Retina (tissue), 1 donor: ENCODE results near the gene RCAN3.
"Not testable (repeated sequence)": the region's sequence is repeated elsewhere in the genome, so short reads cannot be mapped to it uniquely, and the experiment has no call there.

Experiments used
- DNase-seq: peaks from one replicate; pipeline ENCODE4 v3.0.0-alpha.2; 2016

Gene RCAN3

GRCh38 chr1:24502709-24503058 is at the start of gene RCAN3:
Gene RCAN3 (plus strand): TSS chr1:24502836. CDS start chr1:24514373, 11,537 bp downstream.
- peak; percentile 62 for DNase-seq

- DNase-seq: no peak
Observed at GRCh38 chr1:24452922-24453485, 49.6 kb upstream of the RCAN3 start.

- DNase-seq: no peak
Observed at GRCh38 chr1:24454673-24455072, 48.0 kb upstream of the RCAN3 start.

GRCh38 chr1:24455272-24455671 is 47.4 kb upstream of the RCAN3 start:
- DNase-seq: no peak

GRCh38 chr1:24457866-24458265 is 44.8 kb upstream of the RCAN3 start:
- DNase-seq: no peak

GRCh38 chr1:24459551-24460266 is 42.9 kb upstream of the RCAN3 start:
- DNase-seq: no peak

- DNase-seq: not testable (repeated sequence)
Observed at GRCh38 chr1:24462128-24462527, 40.5 kb upstream of the RCAN3 start.

- DNase-seq: no peak
Observed at GRCh38 chr1:24463776-24464735, 38.6 kb upstream of the RCAN3 start.

- no peak for DNase-seq
Observed at GRCh38 chr1:24465099-24465498, 37.5 kb upstream of the RCAN3 start.

GRCh38 chr1:24465638-24466037 is 37.0 kb upstream of the RCAN3 start:
- no peak for DNase-seq

- DNase-seq: no peak
Observed at GRCh38 chr1:24468685-24469316, 33.8 kb upstream of the RCAN3 start.

- DNase-seq: no peak
Observed at GRCh38 chr1:24470592-24470991, 32.0 kb upstream of the RCAN3 start.

- no peak for DNase-seq
Observed at GRCh38 chr1:24472527-24473251, 29.9 kb upstream of the RCAN3 start.

GRCh38 chr1:24474193-24474592 is 28.4 kb upstream of the RCAN3 start:
- DNase-seq: no peak

GRCh38 chr1:24475700-24476099 is 26.9 kb upstream of the RCAN3 start:
- no peak for DNase-seq

- DNase-seq: no peak
Observed at GRCh38 chr1:24476571-24476970, 26.1 kb upstream of the RCAN3 start.

- DNase-seq: no peak
Observed at GRCh38 chr1:24477309-24477708, 25.3 kb upstream of the RCAN3 start.

GRCh38 chr1:24481101-24481500 is 21.5 kb upstream of the RCAN3 start:
- DNase-seq: no peak

- DNase-seq: no peak
Observed at GRCh38 chr1:24481843-24482610, 20.6 kb upstream of the RCAN3 start.

GRCh38 chr1:24483441-24483840 is 19.2 kb upstream of the RCAN3 start:
- no peak for DNase-seq

GRCh38 chr1:24484199-24484598 is 18.4 kb upstream of the RCAN3 start:
- DNase-seq: no peak
